C4-2B (cell line): Measurements from ENCODE around the gene GRK3.

Experiments used
- H3K27ac ChIP-seq: fragments of 450-650 bp; 2 replicates; pipeline ENCODE4 v1.5.1; 2017
- CTCF ChIP-seq: fragments of 450-650 bp; conservative IDR thresholded peaks from 2 replicates; pipeline ENCODE4 v1.5.1; 2017; ENCODE audit warnings: mild to moderate bottlenecking
- ZFX ChIP-seq: fragments of 450-650 bp; IDR thresholded peaks from 2 replicates; pipeline ENCODE4 v1.6.1; 2017

GRK3 gene

GRCh38 chr22:25774575-25775026 lies 210.1 kb downstream of the GRK3 start:
- no peak overlapping the region for H3K27ac ChIP-seq
- peak; percentile 50 for TF ChIP-seq CTCF
- no peak for TF ChIP-seq ZFX

- H3K27ac ChIP-seq: no peak overlapping the region
- TF ChIP-seq CTCF (no peak), ZFX (no peak)
Observed at GRCh38 chr22:25775531-25775930, 211.1 kb downstream of the GRK3 start.

- TF ChIP-seq CTCF: no peak
- TF ChIP-seq ZFX: no peak
Observed at GRCh38 chr22:25777411-25777810, 212.9 kb downstream of the GRK3 start.

GRCh38 chr22:25777870-25778269 lies 213.4 kb downstream of the GRK3 start:
- TF ChIP-seq CTCF (peak; percentile 69), ZFX (no peak)
- no peak overlapping the region for H3K27ac ChIP-seq

More at GRCh38 chr22:25777411-25777810, 212.9 kb downstream of the GRK3 start:
- no peak overlapping the region for H3K27ac ChIP-seq
